ENCODE results near the gene EGFLAM.

EGFLAM gene

GRCh38 chr5:38285226-38285625 lies 26.9 kb downstream of the EGFLAM start:
- Histone ChIP-seq H3F3A (ENCODE audit: insufficient read depth, low read length) (no peaks in the 10 kb centered on the region), H2AFZ (ENCODE audit: low read length) (no peak overlapping the region), H3K79me2 (ENCODE audit: insufficient read depth, low read length) (no peaks in the 10 kb centered on the region), H3K9ac (ENCODE audit: low read length) (no peak overlapping the region), H3K4me2 (ENCODE audit: low read length) (no peak overlapping the region), H3K36me3 (ENCODE audit: insufficient read depth, low read length) (no peaks in the 10 kb centered on the region), H3K27ac (ENCODE audit: low read depth, low read length, poor library complexity, severe bottlenecking) (no peak overlapping the region), H3K9me2 (ENCODE audit: low read depth, low read length) (no peaks in the 10 kb centered on the region), H3K4me3 (ENCODE audit: low read depth, low read length, poor library complexity, severe bottlenecking) (no peak overlapping the region), H3K4me1 (ENCODE audit: insufficient read depth, low read length, severe bottlenecking) (no peaks in the 10 kb centered on the region), H4K20me1 (ENCODE audit: insufficient read depth, low read length) (no peaks in the 10 kb centered on the region), H3K9me3 (ENCODE audit: low read length) (no peaks in the 10 kb centered on the region), H3K27me3 (ENCODE audit: insufficient read depth, low read length) (no peaks in the 10 kb centered on the region)
- no peak for TF ChIP-seq EZH2 (IDR thresholded peaks at IDR 0.05; ENCODE audit: borderline replicate concordance, low read length)
- TF ChIP-seq, protein P1, sequence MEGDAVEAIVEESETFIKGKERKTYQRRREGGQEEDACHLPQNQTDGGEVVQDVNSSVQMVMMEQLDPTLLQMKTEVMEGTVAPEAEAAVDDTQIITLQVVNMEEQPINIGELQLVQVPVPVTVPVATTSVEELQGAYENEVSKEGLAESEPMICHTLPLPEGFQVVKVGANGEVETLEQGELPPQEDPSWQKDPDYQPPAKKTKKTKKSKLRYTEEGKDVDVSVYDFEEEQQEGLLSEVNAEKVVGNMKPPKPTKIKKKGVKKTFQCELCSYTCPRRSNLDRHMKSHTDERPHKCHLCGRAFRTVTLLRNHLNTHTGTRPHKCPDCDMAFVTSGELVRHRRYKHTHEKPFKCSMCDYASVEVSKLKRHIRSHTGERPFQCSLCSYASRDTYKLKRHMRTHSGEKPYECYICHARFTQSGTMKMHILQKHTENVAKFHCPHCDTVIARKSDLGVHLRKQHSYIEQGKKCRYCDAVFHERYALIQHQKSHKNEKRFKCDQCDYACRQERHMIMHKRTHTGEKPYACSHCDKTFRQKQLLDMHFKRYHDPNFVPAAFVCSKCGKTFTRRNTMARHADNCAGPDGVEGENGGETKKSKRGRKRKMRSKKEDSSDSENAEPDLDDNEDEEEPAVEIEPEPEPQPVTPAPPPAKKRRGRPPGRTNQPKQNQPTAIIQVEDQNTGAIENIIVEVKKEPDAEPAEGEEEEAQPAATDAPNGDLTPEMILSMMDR (IDR thresholded peaks at IDR 0.05; ENCODE audit: low read length): no peak

- Histone ChIP-seq H3K4me3 (ENCODE audit: low read depth, low read length, poor library complexity, severe bottlenecking) (no peak overlapping the region), H3K4me2 (ENCODE audit: low read length) (no peak overlapping the region), H3F3A (ENCODE audit: insufficient read depth, low read length) (no peaks in the 10 kb centered on the region)
Observed at GRCh38 chr5:38286002-38286401, 27.6 kb downstream of the EGFLAM start.

GRCh38 chr5:38287124-38287523 lies 28.8 kb downstream of the EGFLAM start:
- Histone ChIP-seq H3K4me3 (ENCODE audit: low read depth, low read length, poor library complexity, severe bottlenecking) (no peak overlapping the region), H3K9me3 (ENCODE audit: low read length) (no peaks in the 10 kb centered on the region), H3K79me2 (ENCODE audit: insufficient read depth, low read length) (no peaks in the 10 kb centered on the region), H3F3A (ENCODE audit: insufficient read depth, low read length) (no peaks in the 10 kb centered on the region), H4K20me1 (ENCODE audit: insufficient read depth, low read length) (no peaks in the 10 kb centered on the region), H3K9ac (ENCODE audit: low read length) (no peak overlapping the region), H3K9me2 (ENCODE audit: low read depth, low read length) (no peaks in the 10 kb centered on the region), H2AFZ (ENCODE audit: low read length) (no peak overlapping the region), H3K4me2 (ENCODE audit: low read length) (no peak overlapping the region), H3K27ac (ENCODE audit: low read depth, low read length, poor library complexity, severe bottlenecking) (no peak overlapping the region), H3K27me3 (ENCODE audit: insufficient read depth, low read length) (no peaks in the 10 kb centered on the region), H3K4me1 (ENCODE audit: insufficient read depth, low read length, severe bottlenecking) (no peaks in the 10 kb centered on the region), H3K36me3 (ENCODE audit: insufficient read depth, low read length) (no peaks in the 10 kb centered on the region)
- TF ChIP-seq, protein P1 (IDR thresholded peaks at IDR 0.05; ENCODE audit: low read length): no peak
- no peak for TF ChIP-seq EZH2 (IDR thresholded peaks at IDR 0.05; ENCODE audit: borderline replicate concordance, low read length)

More at GRCh38 chr5:38286002-38286401, 27.6 kb downstream of the EGFLAM start:
- Histone ChIP-seq H3K36me3 (ENCODE audit: insufficient read depth, low read length) (no peaks in the 10 kb centered on the region), H3K9ac (ENCODE audit: low read length) (no peak overlapping the region), H4K20me1 (ENCODE audit: insufficient read depth, low read length) (no peaks in the 10 kb centered on the region), H3K27ac (ENCODE audit: low read depth, low read length, poor library complexity, severe bottlenecking) (no peak overlapping the region), H3K27me3 (ENCODE audit: insufficient read depth, low read length) (no peaks in the 10 kb centered on the region), H3K9me3 (ENCODE audit: low read length) (no peaks in the 10 kb centered on the region), H3K9me2 (ENCODE audit: low read depth, low read length) (no peaks in the 10 kb centered on the region), H2AFZ (ENCODE audit: low read length) (no peak overlapping the region), H3K4me1 (ENCODE audit: insufficient read depth, low read length, severe bottlenecking) (no peaks in the 10 kb centered on the region), H3K79me2 (ENCODE audit: insufficient read depth, low read length) (no peaks in the 10 kb centered on the region)
- no peak for TF ChIP-seq EZH2 (IDR thresholded peaks at IDR 0.05; ENCODE audit: borderline replicate concordance, low read length)
- TF ChIP-seq, protein P1 (IDR thresholded peaks at IDR 0.05; ENCODE audit: low read length): no peak

Data from OCI-LY1 (cell line).